HG03378 (cell line): ENCODE results near the gene GCNT4.
"Not testable (repeated sequence)": the region's sequence is repeated elsewhere in the genome, so short reads cannot be mapped to it uniquely, and the experiment has no call there.

Experiments
- ATAC-seq: cut with Tn5 transposase; IDR thresholded peaks from one replicate; pipeline ENCODE4 v1.9.1; 2021; ENCODE audit warnings: mild to moderate bottlenecking, moderate library complexity; ENCODE audit not compliant: unreplicated experiment

The GCNT4 gene, protein sequence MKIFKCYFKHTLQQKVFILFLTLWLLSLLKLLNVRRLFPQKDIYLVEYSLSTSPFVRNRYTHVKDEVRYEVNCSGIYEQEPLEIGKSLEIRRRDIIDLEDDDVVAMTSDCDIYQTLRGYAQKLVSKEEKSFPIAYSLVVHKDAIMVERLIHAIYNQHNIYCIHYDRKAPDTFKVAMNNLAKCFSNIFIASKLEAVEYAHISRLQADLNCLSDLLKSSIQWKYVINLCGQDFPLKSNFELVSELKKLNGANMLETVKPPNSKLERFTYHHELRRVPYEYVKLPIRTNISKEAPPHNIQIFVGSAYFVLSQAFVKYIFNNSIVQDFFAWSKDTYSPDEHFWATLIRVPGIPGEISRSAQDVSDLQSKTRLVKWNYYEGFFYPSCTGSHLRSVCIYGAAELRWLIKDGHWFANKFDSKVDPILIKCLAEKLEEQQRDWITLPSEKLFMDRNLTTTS

GRCh38 chr5:75052192-75053053, at the start of gene GCNT4:
Gene GCNT4, minus strand, starts transcription at chr5:75052558. Its CDS starts 22,521 bp downstream, at chr5:75030037.
- no peak for ATAC-seq

DNA sequence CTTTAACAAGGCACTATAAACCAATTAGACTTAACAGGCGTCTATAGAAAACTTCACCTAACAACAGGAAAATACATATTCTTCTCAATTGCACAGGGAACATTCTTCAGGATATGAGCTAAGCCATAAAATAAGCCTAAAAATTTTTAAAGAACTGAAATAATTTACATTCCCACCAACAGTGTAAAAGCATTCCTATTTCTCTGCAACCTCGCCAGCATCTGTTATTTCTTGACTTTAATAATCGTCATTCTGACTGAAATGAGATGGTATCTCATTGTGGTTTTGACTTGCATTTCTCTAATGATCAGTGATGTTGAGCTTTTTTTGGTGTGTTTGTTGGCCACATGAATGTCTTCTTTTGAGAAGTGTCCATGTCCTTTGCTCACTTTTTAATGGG, 43.6 kb upstream of the GCNT4 start:
- ATAC-seq, result not testable (repeated sequence)

DNA sequence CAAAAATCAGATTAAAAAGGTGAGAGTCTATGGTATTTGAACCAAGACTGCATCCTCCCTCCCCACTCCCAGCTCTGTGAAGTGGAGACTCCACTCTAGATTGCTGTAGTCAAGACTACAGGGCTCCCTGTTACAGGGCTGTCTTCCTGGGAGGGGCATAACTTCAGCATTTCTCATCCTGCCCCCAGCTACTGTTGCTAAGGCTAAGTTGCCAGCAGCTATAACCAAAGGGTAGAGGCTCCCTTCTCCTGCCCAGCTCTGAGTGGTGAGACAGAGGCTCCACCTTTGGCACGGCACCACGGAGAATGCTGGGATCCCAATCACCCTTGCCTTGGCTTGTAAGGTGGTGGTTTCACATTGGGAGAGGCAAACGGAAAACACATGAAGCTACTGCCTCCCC, 39.2 kb upstream of the GCNT4 start:
- no peak for ATAC-seq

- ATAC-seq, result no peak
Measured at GRCh38 chr5:75089662-75090061, 37.3 kb upstream of the GCNT4 start.

DNA sequence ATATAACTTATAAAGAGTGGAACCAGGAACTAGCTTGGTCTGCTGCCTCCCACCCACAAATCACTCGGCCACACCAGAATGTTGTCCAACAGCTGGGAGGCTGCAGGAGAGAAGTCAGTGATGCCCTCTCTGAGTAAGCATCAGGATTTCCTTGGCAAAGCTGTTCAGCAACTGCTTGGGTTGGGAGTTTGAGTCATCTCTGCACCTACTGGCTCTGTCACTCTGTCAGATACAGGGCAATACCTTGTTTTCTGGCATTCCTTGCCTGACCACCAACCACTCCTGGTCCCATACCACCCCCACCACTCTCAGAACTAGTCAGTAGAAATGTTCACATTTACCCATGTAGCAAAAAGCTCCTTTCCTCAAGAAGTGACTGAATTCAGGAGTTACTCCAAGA, 36.8 kb upstream of the GCNT4 start:
- no peak for ATAC-seq

- ATAC-seq, result no peak
Measured at GRCh38 chr5:75088648-75089047, 36.3 kb upstream of the GCNT4 start.

DNA sequence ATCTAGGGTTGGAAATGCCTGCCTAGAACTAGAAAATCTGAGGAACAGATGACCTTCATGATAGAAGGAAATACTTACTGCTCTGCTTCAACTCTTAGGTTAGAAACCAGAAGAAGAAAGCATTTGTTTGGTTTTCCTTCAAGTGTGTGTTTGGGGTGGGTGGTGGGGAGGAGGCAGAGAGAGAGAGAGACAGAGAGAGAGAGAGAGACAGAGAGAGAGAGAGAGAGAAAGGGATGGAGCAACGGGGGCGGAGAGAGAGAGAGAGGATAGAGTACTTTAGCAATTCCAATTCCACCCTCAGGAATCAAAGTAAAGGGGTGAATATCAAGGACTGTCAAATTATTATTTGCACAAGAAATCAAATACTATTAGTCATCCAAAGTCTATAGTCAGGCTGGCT, 29.2 kb upstream of the GCNT4 start:
- ATAC-seq, result no peak

DNA sequence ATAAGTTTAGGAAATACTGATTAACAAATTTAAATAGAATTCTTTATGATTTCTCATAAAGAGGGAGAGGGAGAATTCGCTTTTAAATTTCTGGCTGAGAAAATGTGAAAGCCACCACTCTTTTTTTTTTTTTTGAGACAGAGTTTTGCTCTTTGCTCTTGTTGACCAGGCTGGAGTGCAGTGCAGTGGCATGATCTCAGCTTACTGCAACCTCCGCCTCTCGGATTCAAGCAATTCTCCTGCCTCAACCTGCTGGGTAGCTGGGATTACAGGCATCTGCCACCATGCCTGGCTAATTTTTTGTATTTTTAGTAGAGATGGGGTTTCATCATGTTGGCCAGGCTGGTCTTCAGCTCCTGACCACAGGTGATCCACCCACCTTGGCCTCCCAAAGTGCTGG, 27.0 kb upstream of the GCNT4 start:
- not testable (repeated sequence) for ATAC-seq

DNA sequence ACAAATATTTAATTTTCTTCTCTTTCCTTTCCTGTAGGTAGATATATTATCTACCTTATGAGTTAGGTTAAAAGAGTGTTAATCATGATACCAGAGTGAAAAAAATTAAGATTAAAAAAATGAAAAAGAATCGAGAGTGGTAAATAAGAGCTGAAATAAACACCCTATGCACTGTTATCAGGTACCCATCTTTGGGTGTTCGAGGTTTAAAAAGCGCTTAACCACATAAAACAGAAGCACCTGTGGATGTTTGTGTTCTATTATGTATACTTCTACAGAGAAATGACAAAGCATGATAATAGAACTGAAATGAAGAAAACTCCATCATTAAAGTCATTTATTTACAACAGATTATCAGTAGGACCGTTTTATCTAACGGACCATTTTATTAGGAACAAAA, 25.7 kb upstream of the GCNT4 start:
- no peak for ATAC-seq

DNA sequence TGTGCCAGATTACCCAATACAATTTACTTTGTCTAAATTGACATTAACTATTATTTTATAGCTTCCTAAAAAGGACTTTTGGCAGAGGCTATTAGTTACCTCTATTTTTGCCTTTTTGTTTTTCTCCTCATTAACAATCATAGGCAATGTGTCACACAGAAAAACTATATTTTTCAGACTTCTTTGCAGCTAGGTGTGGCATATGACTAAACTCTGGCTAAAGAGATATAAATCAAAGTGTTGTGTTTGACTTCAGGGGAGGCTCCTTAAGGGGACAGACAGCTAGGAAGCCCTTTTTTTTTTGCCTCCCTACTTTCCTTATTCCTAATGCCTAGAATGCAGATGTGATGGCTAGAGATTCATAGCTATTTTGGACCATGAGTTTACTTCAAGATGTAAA, 19.7 kb upstream of the GCNT4 start:
- no peak for ATAC-seq

DNA sequence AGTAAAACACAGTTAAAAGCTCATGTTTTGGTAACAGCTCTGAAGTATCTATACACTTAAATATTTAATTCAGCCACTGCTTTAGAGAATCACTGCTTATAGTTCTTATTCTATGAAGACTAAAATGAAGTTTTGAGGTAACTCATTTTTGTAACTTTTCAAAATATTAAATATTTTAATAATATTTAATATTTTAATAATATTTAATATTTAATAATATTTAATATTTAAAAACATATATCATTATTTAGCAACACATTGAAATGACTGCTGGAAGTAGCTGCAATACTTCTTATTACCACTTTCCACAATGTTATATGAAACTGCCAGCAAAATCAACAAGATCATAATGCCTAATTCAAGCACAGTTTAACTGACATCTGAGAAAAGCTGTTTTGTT, 18.7 kb upstream of the GCNT4 start:
- no peak for ATAC-seq

DNA sequence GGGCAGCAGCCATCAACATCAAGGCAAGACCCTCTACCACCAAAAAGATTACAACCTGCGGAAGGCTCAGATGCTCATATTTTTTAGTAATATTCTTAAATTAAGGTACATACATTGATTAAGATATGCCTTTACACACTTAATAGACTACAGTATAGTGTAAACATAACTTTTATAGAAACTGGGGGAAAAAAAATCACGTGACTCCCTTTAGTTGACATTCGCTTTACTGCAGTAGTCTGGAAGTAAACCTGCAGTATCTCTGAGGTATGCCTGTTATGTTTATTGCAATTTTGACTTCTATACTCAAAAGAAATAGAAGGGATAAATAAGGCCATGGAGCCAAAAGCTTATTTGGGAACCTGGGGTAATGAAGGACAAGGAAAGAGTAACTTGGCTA, 15.1 kb upstream of the GCNT4 start:
- ATAC-seq, result no peak

DNA sequence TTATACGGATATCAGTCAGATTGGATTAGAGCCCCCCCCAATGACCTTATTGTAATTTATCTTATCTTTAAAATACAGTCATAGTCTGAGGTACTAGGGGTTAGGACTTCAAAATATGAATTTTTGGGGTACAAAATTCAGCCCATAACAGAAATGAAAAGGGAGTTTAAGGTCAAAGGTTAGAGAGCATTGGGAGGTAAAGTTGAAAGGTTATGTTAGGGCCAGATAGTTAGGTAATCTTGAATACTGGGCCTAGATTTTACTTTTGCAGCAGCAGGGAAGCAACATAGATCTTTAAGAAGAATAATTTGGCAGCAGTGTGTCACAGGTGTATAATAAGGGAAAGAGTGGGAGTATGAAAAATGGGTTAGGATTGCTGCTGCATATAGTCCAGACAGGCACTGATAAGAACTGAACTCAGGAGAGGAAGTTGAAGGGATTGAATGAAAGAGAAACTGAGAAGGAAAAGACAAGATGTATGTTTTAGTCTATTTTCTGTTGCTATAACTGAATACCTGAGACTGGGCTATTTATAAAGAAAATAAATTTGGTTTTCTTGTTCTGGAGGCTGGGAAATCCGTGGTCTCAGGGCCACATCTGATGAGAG, 10.7 kb upstream of the GCNT4 start:
- no peak for ATAC-seq

GRCh38 chr5:75059912-75060545, 7.7 kb upstream of the GCNT4 start:
- no peak for ATAC-seq

GRCh38 chr5:75058986-75059535, 6.7 kb upstream of the GCNT4 start:
- no peak for ATAC-seq

- no peak for ATAC-seq
Measured at GRCh38 chr5:75057561-75057960, 5.2 kb upstream of the GCNT4 start.

- no peak for ATAC-seq
Measured at GRCh38 chr5:75055727-75056144, 3.4 kb upstream of the GCNT4 start.

DNA sequence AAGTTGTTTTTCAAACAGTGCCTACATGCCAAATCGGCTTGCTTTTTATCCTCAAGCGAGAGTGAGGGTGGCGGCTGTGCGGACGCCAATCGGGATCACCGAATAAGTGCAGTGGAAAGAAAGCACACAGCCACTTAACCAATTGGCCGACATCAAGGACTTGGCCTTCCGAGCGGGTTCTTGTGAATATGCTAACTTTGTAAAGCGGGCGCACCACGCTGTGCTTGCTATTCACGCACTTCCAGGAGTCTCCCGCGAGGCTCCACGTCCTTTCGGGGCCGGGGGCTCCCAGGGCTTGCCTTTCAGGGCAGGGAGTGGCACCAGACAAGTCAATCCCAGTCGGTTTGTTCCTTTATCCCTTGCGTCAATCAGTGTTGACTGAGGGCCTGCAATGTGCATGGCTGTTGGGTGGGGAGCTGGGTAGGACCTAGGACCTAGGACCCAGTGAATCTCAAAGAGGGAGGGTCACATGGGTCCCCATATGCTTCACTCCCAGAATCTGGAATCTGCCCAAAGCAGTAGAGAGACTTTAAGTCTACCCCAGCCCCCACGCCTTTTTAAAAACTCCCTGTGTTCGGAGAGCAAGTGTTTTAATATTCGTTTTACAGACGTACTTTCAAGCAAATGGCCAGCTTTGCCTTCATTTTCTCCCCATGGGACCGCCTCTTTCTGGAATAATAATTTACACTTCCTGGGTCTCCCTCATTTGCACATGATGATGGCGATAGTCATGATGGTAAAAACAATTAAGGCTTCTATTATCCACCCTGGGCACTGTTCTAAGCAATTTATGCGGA, 2.0 kb upstream of the GCNT4 start:
- ATAC-seq, result no peak

DNA sequence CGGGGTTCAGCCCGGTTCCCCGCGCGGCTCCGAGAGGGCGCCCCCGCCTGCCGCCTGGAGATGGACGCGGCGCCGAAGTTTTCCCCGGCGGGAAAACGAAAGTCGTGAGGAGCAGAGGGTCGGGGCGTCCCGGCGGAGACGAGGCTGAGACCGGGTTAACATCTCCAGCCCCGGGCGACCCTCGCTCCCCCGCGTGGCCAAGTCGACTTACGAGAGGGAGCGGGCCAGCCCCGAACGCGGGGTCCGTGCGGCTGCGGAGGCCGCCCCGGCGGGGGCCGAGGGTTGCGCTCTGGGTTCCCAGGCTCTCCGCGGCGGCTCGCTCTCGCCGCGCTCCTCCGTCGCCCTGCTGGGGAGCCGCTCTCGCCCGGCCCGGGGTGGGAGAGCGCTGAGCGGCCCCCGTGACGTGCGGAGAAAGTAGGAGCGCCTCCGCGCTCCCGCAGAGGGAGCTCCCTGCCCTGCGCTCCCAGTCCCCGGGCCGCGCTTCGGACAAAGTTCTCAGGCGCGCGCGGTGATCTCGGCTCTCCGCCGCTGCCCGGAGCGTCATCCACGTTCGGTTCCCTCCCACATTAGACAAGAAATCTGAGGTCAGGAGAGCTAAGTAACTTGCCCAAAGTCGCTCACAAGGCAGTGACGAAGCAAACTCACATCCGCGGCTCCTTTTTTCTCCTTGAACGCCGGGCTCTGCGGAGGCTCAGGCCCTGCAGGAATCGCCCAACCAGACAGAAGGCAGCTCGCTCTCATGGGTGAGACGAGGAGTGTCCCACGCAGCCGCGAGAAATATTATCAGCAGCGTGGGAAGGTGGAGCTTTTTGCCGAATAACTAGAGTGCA, 1.2 kb upstream of the GCNT4 start:
- no peak for ATAC-seq
